ENCODE data around the gene ALPK1.

The ALPK1 gene

GRCh38 chr4:112329672-112330375, 32.7 kb downstream of the ALPK1 start:
- no peak for DNase-seq

GRCh38 chr4:112330921-112331320, 33.8 kb downstream of the ALPK1 start:
- DNase-seq = no peak

GRCh38 chr4:112332398-112332797, 35.2 kb downstream of the ALPK1 start:
- no peak for DNase-seq

- no peak for DNase-seq
These were observed 42.9 kb downstream of the ALPK1 start for GRCh38 chr4:112340023-112340422.

- no peak for DNase-seq
These were observed 43.9 kb downstream of the ALPK1 start for GRCh38 chr4:112341033-112341432.

- no peak for DNase-seq
These were observed 46.3 kb downstream of the ALPK1 start for GRCh38 chr4:112343330-112344080.

GRCh38 chr4:112348488-112349158, 51.5 kb downstream of the ALPK1 start:
- DNase-seq = no peak

GRCh38 chr4:112352736-112353135, 55.6 kb downstream of the ALPK1 start:
- no peak for DNase-seq

GRCh38 chr4:112355662-112356061, 58.5 kb downstream of the ALPK1 start:
- no peak for DNase-seq

GRCh38 chr4:112357453-112357852, 60.3 kb downstream of the ALPK1 start:
- no peak for DNase-seq

- DNase-seq = no peak
These were observed 60.7 kb downstream of the ALPK1 start for GRCh38 chr4:112357897-112358296.

GRCh38 chr4:112358415-112358814, 61.2 kb downstream of the ALPK1 start:
- DNase-seq = no peak

GRCh38 chr4:112358952-112359749, 62.0 kb downstream of the ALPK1 start:
- DNase-seq = no peak

GRCh38 chr4:112361181-112361791, 64.1 kb downstream of the ALPK1 start:
- DNase-seq = no peak

GRCh38 chr4:112370466-112370865, 73.3 kb downstream of the ALPK1 start:
- DNase-seq = no peak

- DNase-seq = no peak
These were observed 74.2 kb downstream of the ALPK1 start for GRCh38 chr4:112371361-112371760.

- no peak for DNase-seq
These were observed 77.7 kb downstream of the ALPK1 start for GRCh38 chr4:112374850-112375249.

GRCh38 chr4:112377171-112377570, 80.0 kb downstream of the ALPK1 start:
- DNase-seq = no peak

- no peak for DNase-seq
These were observed 80.5 kb downstream of the ALPK1 start for GRCh38 chr4:112377594-112378242.

GRCh38 chr4:112378243-112378620, 81.1 kb downstream of the ALPK1 start:
- no peak for DNase-seq

- no peak for DNase-seq
These were observed 81.7 kb downstream of the ALPK1 start for GRCh38 chr4:112378858-112379257.

GRCh38 chr4:112379306-112379705, 82.1 kb downstream of the ALPK1 start:
- DNase-seq = no peak
